ENCODE data around the gene MS4A6E.
"Not testable (repeated sequence)": the region's sequence is repeated elsewhere in the genome, so short reads cannot be mapped to it uniquely, and the experiment has no call there.

Gene MS4A6E

GRCh38 chr11:60301178-60301577, 25.9 kb upstream of the MS4A6E start:
- DNase-seq (ENCODE audit: low spot score), result no peak
- Histone ChIP-seq H3K4me3 (no peak overlapping the region), H3K27ac (no peak overlapping the region)
- no peak for TF ChIP-seq CTCF (IDR thresholded peaks at IDR 0.05)

GRCh38 chr11:60301884-60302283, 25.2 kb upstream of the MS4A6E start:
- not testable (repeated sequence) for H3K4me3 ChIP-seq; DNase-seq (ENCODE audit: low spot score)

GRCh38 chr11:60303661-60304060, 23.4 kb upstream of the MS4A6E start:
- no peak for TF ChIP-seq CTCF (IDR thresholded peaks at IDR 0.05)
- DNase-seq (ENCODE audit: low spot score), result no peak
- Histone ChIP-seq H3K4me3 (no peak overlapping the region), H3K27ac (no peak overlapping the region)

More at GRCh38 chr11:60301884-60302283, 25.2 kb upstream of the MS4A6E start:
- H3K27ac ChIP-seq, result not testable (repeated sequence)

GRCh38 chr11:60305906-60306619, 21.0 kb upstream of the MS4A6E start:
- no peak for TF ChIP-seq CTCF (IDR thresholded peaks at IDR 0.05)
- DNase-seq (ENCODE audit: low spot score), result no peak
- Histone ChIP-seq H3K27ac (no peak overlapping the region), H3K4me3 (no peak overlapping the region)

- no peak for DNase-seq (ENCODE audit: low spot score)
- Histone ChIP-seq H3K27ac (no peak overlapping the region), H3K4me3 (no peak overlapping the region)
- no peak for TF ChIP-seq CTCF (IDR thresholded peaks at IDR 0.05)
These were observed 19.4 kb upstream of the MS4A6E start for GRCh38 chr11:60307507-60308195.

- no peak for TF ChIP-seq CTCF (IDR thresholded peaks at IDR 0.05)
- no peak for DNase-seq (ENCODE audit: low spot score)
- H3K4me3 ChIP-seq, result no peak overlapping the region
- H3K27ac ChIP-seq, result peak overlapping the region in 1 of 2 donors; percentile 38
These were observed 16.6 kb upstream of the MS4A6E start for GRCh38 chr11:60310407-60310998.

- TF ChIP-seq CTCF (IDR thresholded peaks at IDR 0.05), result no peak
- Histone ChIP-seq H3K4me3 (no peak overlapping the region), H3K27ac (no peak overlapping the region)
- no peak for DNase-seq (ENCODE audit: low spot score)
These were observed 12.3 kb upstream of the MS4A6E start for GRCh38 chr11:60314635-60315321.
